Measurements from ENCODE around the gene HOXD8.

HOXD8 gene

DNA sequence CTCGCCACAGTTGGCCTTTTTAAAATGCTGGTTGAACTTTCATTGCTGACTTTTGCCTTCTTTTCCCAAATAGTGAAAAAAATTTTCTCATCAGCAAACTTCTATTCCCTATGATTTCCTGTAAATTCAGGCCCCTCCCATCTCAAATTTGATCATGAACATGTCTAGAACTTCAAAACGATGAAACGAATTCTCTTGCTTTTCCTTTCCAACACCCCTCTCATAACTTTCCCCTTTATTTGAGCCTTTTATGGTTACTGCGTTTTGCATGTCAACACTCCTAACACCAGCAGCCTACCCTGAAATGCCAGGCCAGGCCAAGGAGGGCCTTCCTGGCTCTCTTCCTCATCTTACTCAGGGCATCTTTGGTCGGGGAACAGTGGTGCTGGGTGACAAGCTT lies 38.6 kb upstream of the HOXD8 start:
- DNase-seq (ENCODE audit: low spot score) = no peak

DNA sequence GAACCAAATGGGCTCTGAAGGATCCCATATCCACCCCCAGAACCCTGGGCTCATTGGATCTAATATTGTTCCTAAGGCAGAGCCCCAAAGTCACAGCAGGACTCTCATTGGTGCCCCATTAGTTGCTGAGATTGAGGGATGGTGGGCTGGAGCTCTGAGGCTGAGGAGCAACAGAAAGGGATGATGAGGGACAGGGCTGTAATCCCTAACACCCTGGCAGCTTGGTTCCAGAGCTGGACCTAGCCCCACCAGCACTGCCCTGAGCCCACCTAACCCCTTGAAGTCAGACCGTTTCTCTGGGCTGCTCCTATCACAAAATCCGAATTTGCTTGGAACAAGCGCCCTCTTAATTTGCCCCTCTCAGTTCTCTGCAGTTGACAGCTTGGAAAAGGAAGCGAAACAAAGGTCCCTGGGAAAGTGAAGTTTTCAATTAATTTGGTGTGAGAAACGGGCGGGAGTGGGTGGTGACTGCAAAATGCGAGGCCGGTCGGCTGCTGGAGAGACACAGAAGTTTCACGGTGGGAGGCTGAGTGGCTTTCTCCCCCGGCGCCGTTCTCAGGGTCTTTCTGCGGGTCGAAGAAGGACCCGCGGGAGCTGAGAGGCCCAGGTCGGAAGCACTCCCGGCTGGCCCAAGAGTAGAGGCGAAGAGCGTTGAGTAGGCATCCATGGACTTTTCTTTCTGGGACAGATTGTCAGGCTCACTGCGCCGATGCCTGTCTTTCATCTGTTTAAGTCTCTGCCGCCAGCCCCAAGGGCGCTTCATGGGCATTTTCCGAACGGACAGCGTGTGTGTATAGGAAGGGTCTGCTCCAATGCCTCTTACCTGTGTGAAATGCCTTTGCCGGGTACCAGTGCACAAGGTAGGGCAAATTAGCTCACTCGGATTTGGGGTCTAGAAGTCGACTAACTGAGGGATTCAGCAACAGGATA lies 37.9 kb upstream of the HOXD8 start:
- no peak for DNase-seq (ENCODE audit: low spot score)

DNA sequence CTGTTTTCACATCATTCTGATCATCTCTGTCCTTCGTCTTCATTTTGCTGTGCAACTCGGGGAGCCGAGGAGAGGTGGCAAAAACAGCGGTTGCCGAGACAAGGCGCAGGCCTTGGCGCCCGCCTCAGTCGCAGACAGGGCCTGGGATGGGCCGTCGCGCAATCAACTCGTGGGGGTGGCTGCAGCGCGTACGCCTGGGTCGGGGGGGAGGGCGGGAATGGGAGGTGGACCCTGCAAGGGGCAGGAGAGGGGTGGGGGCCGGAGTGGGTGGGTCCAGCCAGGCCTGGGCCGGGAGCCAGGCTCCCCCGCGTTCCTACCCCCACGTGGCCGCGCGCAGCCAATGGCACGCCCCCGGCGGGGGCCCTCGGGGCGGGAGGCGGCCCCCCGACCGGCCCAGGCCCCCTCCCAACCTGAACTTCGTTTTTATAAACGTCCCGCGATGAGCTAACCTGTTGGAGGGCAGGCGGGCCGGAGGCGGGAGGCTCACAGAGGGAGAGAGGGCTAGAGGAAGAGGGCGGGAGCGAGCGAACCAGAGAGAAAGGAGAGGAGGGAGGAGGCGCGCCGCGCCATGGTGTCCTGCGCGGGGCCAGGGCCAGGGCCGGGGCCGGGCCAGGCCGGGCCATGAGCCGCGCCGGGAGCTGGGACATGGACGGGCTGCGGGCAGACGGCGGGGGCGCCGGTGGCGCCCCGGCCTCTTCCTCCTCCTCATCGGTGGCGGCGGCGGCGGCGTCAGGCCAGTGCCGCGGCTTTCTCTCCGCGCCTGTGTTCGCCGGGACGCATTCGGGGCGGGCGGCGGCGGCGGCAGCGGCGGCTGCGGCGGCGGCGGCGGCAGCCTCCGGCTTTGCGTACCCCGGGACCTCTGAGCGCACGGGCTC lies 37.0 kb upstream of the HOXD8 start, which contains the start of gene HOXD13:
HOXD13 (plus strand) TSS at position 452 of the 875 bp plus-strand sequence; CDS start at position 622, 170 bp downstream.
- DNase-seq (ENCODE audit: low spot score) = peak; percentile 85

DNA sequence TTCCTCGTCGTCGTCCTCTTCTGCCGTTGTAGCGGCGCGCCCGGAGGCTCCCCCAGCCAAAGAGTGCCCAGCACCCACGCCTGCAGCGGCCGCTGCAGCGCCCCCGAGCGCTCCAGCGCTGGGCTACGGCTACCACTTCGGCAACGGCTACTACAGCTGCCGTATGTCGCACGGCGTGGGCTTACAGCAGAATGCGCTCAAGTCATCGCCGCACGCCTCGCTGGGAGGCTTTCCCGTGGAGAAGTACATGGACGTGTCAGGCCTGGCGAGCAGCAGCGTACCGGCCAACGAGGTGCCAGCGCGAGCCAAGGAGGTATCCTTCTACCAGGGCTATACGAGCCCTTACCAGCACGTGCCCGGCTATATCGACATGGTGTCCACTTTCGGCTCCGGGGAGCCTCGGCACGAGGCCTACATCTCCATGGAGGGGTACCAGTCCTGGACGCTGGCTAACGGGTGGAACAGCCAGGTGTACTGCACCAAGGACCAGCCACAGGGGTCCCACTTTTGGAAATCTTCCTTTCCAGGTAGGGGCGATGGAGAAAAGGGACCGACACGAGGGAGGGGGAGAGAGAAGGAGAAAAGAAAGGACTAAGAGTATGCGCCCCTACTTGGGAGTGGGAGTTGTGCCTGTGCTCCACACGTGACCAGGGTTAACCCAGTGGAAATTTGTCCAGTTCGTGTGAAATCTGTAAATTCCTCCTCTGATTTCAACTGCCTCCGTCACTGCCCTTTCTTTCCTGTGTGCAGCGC lies 36.2 kb upstream of the HOXD8 start:
- no peak for DNase-seq (ENCODE audit: low spot score)

DNA sequence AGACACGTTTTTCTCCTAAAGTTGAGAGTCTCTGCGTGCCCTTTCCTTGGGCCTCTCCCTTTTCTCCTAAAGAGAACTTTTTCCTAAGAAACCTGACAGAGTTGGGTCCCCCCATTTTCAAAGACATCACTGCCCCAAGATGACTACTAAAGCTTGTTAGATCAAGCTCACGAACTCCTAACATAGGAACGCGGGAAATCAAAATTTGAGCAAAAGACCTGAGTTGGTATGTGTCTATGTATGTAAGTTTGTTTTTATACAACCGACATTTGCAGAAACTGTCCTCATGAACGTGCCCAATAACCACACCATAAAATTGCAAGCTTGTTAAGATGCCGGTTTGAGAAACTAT lies 35.6 kb upstream of the HOXD8 start:
- DNase-seq (ENCODE audit: low spot score) = no peak

DNA sequence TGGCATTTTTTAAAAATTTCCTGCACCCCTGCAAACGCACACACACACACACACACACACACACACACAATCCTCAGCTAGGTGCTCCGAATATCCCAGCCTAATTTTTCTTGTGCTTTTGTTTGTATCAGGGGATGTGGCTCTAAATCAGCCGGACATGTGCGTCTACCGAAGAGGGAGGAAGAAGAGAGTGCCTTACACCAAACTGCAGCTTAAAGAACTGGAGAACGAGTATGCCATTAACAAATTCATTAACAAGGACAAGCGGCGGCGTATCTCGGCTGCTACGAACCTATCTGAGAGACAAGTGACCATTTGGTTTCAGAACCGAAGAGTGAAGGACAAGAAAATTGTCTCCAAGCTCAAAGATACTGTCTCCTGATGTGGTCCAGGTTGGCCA lies 35.2 kb upstream of the HOXD8 start:
- peak; percentile 61 for DNase-seq (ENCODE audit: low spot score)

DNA sequence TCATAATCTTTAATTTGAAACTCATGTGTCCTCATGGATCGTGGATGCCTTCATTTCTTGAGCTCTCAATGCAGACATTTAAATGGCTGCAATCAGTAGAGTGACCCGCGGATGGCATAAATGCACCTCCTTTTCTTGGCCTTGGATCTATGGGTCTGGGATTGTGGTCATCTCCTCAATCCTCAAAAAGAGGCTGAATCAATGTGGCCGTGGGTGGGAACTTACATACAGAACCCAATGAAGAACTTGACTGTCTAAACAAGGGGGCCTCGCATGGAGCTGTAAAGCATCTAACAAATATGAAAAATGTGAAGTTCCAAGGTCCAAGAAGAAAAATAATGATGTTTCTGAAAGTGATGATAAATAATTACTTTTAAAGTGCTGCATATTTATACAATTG lies 34.1 kb upstream of the HOXD8 start:
- DNase-seq (ENCODE audit: low spot score) = no peak

DNA sequence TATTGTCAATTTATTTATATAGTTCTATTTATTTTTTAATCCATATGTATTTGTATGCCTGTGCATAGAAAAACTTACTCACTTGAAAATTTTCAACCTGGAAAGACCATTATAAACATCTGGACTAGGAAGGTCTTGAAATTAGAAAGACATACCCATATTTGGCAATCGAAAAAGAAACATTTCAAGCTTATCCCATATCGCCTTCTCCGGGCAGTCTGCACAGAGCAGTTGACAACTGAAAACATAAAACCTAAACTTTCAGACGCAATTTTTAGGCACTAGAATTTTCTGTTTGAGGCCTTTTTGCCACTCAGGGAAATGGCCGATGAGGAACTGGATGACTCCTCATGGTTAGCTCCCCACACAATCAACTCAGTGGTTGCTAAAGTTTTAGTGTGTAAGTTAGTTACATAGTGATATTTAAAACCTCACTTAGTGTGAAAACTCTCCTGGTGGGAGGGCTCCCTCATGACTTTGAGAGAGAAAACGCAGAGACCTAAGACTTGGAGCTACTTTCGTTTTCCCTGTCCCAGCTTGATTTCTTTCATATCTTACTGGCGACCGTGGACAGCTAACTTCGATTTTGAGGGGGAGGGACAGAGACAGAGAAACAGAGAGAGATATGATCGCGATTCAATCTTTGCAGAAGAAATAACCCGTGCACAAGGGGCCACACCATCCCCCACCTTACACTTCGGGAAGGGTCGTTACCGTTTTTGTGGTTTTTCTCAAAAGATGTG lies 33.1 kb upstream of the HOXD8 start:
- DNase-seq (ENCODE audit: low spot score) = no peak

DNA sequence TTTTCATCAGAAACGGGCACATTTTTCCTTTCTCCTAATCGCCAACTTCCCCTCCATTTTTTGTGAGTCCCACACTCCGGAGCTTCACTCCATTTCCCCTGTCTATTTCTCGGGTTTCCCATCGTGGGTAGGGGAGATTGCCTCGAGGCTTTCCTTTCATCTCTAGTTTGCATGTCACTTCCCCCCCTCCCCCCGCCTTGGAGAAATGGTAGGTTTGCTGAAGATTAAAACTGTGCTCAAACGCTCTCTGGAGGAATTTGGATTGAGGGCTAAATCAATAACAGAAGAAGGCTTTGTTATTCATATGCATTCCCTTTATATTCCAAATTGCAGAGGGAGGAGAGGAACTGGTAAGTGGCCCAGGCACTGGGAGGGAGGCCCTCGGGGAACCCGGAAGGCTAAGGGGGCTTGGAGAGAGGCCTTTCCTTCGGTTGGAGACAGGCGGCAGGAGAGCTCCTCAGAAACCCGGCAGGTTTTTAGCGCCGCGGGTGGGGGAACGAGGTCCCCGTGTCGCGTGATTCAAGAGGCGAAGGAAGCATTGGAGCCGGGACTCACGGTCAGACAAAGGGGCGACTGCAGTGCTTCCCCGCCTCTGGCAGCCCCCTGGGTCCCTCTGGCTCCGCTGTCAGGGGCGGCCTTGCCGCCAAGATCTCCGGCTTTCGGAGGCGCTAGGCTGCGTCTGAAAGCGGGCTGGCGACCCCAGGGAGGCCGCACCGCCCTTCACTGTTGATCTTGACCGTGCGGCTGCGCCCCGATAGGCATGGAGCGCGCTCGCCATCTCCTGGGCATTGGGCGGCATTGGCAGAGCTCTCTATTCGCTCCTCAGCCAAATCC lies 32.3 kb upstream of the HOXD8 start:
- peak; percentile 82 for DNase-seq (ENCODE audit: low spot score)

DNA sequence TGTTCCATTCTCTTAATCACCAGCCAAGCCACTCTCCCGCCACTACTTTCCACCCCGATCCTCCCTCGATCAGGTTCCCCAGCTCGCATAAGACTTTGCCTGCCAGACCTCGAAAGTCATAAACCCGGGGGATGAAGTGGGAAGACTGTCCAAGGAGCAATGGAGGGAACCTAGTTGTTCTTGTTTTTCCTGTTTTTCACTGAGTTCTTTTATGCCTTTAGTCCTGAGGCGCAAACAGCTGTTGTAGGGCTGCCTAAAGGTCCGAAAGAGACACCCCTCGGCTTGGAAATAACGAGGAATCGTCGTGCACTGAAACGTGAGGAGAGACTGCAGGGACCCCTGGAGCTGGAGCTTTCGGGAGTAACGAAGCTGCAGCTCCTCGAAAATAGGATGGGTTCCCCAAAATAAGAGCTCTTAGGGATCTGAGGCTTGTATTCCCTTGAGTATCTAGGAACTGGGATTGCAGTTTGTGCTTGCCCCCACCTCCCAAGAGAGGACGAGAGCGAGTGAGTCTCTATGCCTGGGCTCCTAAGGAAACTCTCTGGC lies 31.6 kb upstream of the HOXD8 start:
- DNase-seq (ENCODE audit: low spot score) = no peak

DNA sequence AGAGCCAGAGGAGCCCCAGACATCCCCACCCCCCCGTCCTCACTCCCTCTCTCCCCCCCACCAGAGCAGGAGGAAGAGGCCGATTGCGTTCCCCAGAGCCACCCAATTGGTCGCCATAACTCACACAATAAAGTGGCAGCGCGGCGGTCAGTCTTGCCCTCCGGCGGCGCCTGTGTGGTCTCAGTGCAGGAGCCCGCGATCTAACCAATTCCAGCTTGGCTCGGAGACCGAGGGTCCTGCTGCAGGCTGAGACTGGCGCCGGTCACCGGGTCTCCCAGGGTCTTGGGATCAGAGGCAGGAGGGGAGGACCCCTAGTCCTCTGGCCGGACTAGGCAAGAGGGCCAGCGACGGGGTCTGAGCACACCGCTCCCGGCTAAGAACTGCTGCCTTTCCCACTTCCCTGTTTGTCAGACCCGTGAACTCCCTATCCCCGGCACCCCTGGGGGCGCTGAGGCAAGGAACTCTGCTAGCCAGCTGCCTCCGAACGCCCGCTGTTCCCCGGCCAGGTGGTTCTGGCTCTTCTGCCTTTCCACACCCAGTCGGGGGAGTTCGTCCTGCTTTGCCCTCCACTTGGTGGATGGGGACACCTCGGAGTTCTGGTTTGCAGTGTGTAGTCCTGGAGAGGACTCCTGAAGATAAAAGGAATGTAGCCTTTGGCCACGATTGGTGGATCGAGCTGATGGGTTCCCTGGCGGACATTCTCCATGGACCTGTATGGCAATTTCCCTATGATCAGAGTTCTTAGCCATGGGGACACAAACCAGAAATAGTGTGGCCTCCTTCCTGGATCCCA lies 30.9 kb upstream of the HOXD8 start:
- peak; percentile 69 for DNase-seq (ENCODE audit: low spot score)

DNA sequence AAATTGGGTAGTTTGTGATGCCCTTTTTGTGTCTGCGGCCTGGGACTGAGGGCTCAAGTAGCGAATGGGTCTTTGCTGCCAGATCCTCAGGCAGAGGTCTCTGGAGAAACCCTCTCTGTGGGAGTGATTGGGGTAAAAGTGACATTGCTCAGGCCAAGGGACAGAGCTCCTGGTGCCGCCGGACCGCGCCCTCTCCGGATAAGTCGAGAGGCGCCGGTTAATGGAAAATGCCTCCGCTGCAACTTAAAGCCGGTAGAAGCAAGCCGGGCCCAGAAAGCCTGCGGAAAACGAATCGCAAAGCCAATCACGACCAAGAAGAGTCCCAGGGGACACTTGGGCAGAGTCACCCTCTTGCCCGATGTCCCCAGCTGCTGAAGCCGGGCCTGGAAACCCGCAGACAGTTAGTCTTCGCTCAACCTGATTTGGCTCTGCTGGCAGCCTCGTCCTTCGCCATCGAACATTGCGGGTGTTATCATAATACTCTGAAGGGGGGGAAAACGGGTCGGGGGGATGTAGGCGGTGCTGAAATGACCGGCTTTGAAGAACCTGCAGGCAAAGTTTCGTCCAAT lies 30.3 kb upstream of the HOXD8 start:
- peak; percentile 70 for DNase-seq (ENCODE audit: low spot score)

DNA sequence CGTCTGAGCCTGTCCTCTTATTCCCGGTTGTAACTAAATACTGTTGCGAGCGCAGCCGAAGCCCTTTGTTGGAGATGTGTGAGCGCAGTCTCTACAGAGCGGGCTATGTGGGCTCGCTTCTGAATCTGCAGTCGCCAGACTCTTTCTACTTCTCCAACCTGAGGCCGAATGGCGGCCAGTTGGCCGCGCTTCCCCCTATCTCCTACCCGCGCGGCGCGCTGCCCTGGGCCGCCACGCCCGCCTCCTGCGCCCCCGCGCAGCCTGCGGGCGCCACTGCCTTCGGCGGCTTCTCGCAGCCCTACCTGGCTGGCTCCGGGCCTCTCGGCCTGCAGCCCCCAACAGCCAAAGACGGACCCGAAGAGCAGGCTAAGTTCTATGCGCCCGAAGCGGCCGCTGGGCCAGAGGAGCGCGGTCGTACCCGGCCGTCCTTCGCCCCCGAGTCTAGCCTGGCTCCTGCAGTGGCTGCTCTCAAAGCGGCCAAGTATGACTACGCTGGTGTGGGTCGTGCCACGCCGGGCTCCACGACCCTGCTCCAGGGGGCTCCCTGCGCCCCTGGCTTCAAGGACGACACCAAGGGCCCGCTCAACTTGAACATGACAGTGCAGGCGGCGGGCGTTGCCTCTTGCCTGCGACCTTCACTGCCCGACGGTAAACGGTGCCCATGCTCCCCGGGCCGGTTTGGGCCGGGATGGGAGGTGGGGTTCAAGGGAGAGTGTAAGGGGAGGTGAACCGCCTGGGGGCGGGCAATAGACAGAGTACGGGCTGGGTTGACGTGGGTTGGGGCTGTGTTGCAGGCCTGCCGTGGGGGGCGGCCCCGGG lies 29.6 kb upstream of the HOXD8 start, which contains the start of gene HOXD12:
HOXD12 (plus strand) TSS at position 68 of the 819 bp plus-strand sequence; CDS start at position 75, 7 bp downstream.
- DNase-seq (ENCODE audit: low spot score) = peak; percentile 72

DNA sequence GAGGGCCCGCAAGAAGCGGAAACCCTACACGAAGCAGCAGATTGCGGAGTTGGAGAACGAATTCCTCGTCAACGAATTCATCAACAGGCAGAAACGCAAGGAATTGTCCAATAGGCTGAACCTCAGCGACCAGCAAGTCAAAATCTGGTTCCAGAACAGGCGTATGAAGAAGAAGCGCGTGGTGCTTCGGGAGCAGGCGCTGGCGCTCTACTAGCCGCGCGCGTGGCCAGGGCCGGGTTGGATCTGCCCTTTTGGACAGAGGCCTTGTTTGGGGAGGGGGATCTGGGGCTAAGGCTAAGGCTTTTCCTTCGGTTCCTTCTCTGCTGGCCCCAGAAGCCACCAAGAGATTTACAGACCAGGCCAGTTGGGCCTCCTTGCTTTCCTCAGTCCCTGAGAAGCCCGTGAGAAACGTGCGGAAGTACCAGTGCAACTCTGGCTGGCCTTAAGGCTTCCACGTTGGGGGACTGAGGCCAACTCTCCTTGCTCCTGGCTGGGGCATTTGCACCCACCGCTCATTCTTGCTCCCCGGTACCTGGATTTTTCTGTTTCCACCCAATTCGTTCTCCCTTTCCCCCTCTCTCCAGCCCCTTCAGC lies 28.9 kb upstream of the HOXD8 start:
- DNase-seq (ENCODE audit: low spot score) = peak; percentile 65

DNA sequence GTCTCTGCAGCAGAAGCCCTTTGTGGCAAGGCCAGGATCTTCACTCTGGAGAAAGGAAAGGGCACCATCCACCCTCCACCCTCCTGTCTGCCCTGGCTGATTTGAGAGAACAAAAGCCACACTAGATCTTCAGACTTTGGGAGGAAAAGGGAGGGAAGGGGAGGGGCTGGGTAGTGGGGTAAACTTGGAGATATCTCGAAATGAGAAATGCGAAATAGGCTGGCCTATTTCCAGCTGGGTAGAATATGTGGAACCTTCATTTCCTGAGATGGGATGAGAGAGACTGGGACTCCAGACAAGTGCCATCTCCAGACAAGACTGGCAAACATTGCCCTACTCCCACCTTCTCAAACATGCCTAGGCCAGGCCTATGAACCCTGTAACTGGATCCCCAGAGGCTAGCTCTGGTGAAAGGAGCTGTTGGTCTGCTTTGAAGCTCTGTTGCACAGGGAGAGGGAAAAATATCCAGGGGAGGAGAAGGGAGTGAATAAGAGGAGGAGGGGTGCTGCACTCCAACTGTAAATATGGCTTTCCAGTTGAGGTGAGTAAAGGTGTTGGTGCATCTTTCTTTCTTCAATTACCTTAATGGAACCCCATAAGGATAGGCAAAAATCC lies 28.2 kb upstream of the HOXD8 start:
- DNase-seq (ENCODE audit: low spot score) = no peak

DNA sequence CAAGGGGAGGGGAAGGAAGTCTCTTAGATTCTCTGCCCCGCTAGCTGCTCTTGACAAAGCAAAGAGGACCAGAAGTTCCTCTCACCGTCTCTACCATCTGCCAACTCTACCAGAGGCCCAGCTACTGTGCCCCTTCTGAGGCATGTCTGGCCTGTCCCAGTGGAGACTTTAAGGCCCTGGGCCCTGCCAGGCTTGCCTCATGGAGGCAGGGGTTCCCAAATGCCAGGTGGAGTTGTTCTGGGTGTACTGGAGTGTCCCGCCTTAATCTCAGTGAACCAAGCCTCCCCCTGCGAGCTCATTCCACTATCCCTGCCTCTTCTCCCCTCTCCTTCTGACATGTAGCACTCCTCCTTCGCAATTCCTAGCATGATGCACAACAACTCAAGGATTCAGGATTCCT lies 27.7 kb upstream of the HOXD8 start:
- DNase-seq (ENCODE audit: low spot score) = no peak

DNA sequence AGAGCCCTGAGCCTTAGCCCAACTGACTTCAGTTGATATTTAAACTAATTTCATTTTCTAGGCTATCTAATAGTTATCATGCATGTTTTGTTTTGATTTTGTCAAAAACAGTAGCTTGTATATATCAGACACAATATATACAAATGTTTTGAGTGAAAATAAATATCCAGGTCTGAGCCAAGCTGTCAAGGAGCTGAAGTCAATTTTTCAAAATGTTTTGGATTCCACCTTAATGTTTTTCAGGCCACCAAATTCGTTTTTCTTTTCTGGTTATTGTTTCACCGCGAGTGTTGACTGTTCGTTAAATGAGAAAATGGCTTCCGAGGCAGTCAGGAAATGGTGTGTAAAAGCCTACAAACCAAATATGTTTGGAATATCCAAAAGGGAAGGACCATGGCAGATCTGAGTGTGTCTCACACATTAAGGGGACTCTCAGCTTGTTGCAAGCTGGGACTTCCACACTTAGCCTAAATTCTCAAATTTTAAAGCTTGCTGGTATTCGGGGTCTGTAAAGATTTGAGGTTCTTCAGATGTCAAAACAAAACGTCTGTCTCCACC lies 27.1 kb upstream of the HOXD8 start:
- DNase-seq (ENCODE audit: low spot score) = no peak
